HepG2 (cell line): ENCODE measurements around the gene C11orf24. TPM values are rescaled to one million over a fixed set of nuclear protein-coding genes. Genes with fewer than 3 reads are reported as not detected.

Experiments used
- ATAC-seq: fragments of 200-7000 bp; cut with Tn5 transposase; 3 replicates; pipeline ENCODE4 v1.9.1; 2020; ENCODE audit warnings: mild to moderate bottlenecking, moderate library complexity
- BruUV-seq: library from RNA; stranded (reverse); fragments of 400-500 nt; replicated peaks from 2 replicates; lab custom pipeline; 2021; lab: Mats Ljungman, UMichigan
- CTCF ChIA-PET: fragments of 300-600 bp; formaldehyde crosslinking; extraction: SDS; loops from one replicate; lab custom pipeline; 2021; ENCODE audit warnings: low total read pairs, inconsistent platforms, low intra/inter-chr PET ratio; lab: Yijun Ruan, JAX
- POLR2A ChIA-PET: fragments of 350-600 bp; sonication (Branson Sonifier 250); formaldehyde crosslinking; loops from one replicate; lab custom pipeline; 2020; ENCODE audit warnings: antibody characterized with exemption, inconsistent platforms; lab: Yijun Ruan, JAX
- DNase-seq: peaks from one replicate; pipeline ENCODE4 v3.0.0-alpha.2; 2015; ENCODE audit warnings: low spot score
- FAIRE-seq: peaks from 3 replicates; lab custom pipeline; 2011; peaks lifted over from hg19 to GRCh38; lab: Jason Lieb, UNC
- H2AFZ ChIP-seq: one replicate; pipeline ENCODE4 v1.6.1; 2011; ENCODE audit warnings: low read length, inconsistent platforms
- H3K27ac ChIP-seq: fragments of 300-600 bp; 3 replicates; pipeline ENCODE4 v1.8.0; 2011; ENCODE audit warnings: mixed run types, mild to moderate bottlenecking, mixed read lengths, low read length, inconsistent platforms; ENCODE audit not compliant: insufficient read depth; ENCODE audit errors: extremely low read length
- H3K27me3 ChIP-seq, 2 experiments: fragments of 200-600 bp in 1 of 2; 2 replicates in 1 of 2; 3 replicates in 1 of 2; pipeline versions ENCODE4 v1.6.0 to v1.8.0; 2011; ENCODE audit warnings: low read length in 2 of 2, mild to moderate bottlenecking in 2 of 2, moderate library complexity in 2 of 2, inconsistent platforms in 1 of 2; ENCODE audit not compliant: insufficient read depth in 2 of 2, control insufficient read depth in 1 of 2
- H3K36me3 ChIP-seq, 2 experiments: fragments of 200-600 bp in 1 of 2; replicated peaks in 1 of 2; 2 replicates in 1 of 2; 3 replicates in 1 of 2; pipeline versions ENCODE4 v1.5.1 to v1.8.0; 2011; ENCODE audit warnings: low read length in 2 of 2, inconsistent platforms in 1 of 2; ENCODE audit not compliant: insufficient read depth in 2 of 2, control insufficient read depth in 1 of 2
- H3K4me1 ChIP-seq: 2 replicates; pipeline ENCODE4 v1.5.1; 2012; ENCODE audit warnings: low read length, inconsistent platforms; ENCODE audit not compliant: insufficient read depth
- H3K4me2 ChIP-seq: 2 replicates; pipeline ENCODE4 v1.6.0; 2011; ENCODE audit warnings: low read depth, low read length, inconsistent platforms
- H3K4me3 ChIP-seq, 3 experiments: fragments of 200-600 bp in 1 of 3; sonication (generic), shearing (Covaris generic) in 1 of 3; replicated peaks in 1 of 3; 2 replicates each; pipeline ENCODE4 v1.5.1; 2011 to 2016; ENCODE audit warnings: low read length in 3 of 3, inconsistent platforms in 2 of 3, low read depth in 2 of 3, mild to moderate bottlenecking in 2 of 3, control low read depth in 1 of 3, mixed read lengths in 1 of 3; ENCODE audit not compliant: insufficient read depth in 1 of 3
- H3K79me2 ChIP-seq: one replicate; pipeline ENCODE4 v1.6.1; 2011; ENCODE audit warnings: low read length, inconsistent platforms; ENCODE audit not compliant: insufficient read depth
- H3K9ac ChIP-seq: 2 replicates; pipeline ENCODE4 v1.6.0; 2011; ENCODE audit warnings: mild to moderate bottlenecking, low read depth, low read length, inconsistent platforms; ENCODE audit not compliant: insufficient read depth
- H3K9me3 ChIP-seq: 2 replicates; pipeline ENCODE4 v1.5.1; 2012; ENCODE audit warnings: mild to moderate bottlenecking, low read length
- H4K20me1 ChIP-seq: 2 replicates; pipeline ENCODE4 v1.6.0; 2011; ENCODE audit warnings: inconsistent platforms, mild to moderate bottlenecking, low read length, moderate library complexity; ENCODE audit not compliant: insufficient read depth
- FOXJ3 ChIP-seq: sonication (generic); formaldehyde crosslinking; IDR thresholded peaks from 2 replicates; pipeline ENCODE4 v1.4.0; 2020; ENCODE audit warnings: missing genetic modification reagents, mild to moderate bottlenecking, borderline replicate concordance
- RBFOX2 ChIP-seq: fragments of 200-400 bp; formaldehyde crosslinking; IDR thresholded peaks from 2 replicates; pipeline ENCODE4 v1.6.1; 2017; ENCODE audit warnings: low read depth, mild to moderate bottlenecking, low read length
- RBM39 ChIP-seq: fragments of 200-400 bp; formaldehyde crosslinking; IDR thresholded peaks from one replicate; pipeline ENCODE4 v1.6.1; 2018; ENCODE audit warnings: antibody characterized with exemption, mild to moderate bottlenecking, low read depth, low read length; ENCODE audit not compliant: poor library complexity, severe bottlenecking
- TBL1XR1 ChIP-seq: fragments of 150-350 bp; IDR thresholded peaks from 2 replicates; pipeline ENCODE4 v1.6.1; 2014; ENCODE audit warnings: borderline replicate concordance, low read length; ENCODE audit not compliant: partially characterized antibody
- ZFP1 ChIP-seq: IDR thresholded peaks from 2 replicates; pipeline ENCODE4 v1.6.1; 2016
- ZNF225 ChIP-seq: sonication (generic); formaldehyde crosslinking; IDR thresholded peaks from 2 replicates; pipeline ENCODE4 v1.4.0; 2020; ENCODE audit warnings: mild to moderate bottlenecking, missing genetic modification reagents
- ZNF382 ChIP-seq: sonication (generic); formaldehyde crosslinking; IDR thresholded peaks from 2 replicates; pipeline ENCODE4 v1.5.0; 2020; ENCODE audit warnings: missing genetic modification reagents, mild to moderate bottlenecking, borderline replicate concordance
- ZNF670 ChIP-seq: sonication (generic); formaldehyde crosslinking; IDR thresholded peaks from 2 replicates; pipeline ENCODE4 v1.8.0; 2022; ENCODE audit warnings: mild to moderate bottlenecking, missing genetic modification reagents, borderline replicate concordance
- ZSCAN9 ChIP-seq: IDR thresholded peaks from 2 replicates; pipeline ENCODE4 v1.6.1; 2016; ENCODE audit warnings: borderline replicate concordance
- WGBS: methylation state at CpG from one replicate; pipeline ENCODE4 v1.1.6; 2017; ENCODE audit warnings: low lambda C conversion rate; 5-methylcytosine and 5-hydroxymethylcytosine counted together
- in situ Hi-C: cut with HindIII; loops from 2 replicates; pipeline ENCODE4 v1.10.0; 2017; ENCODE audit warnings: low pct_unique_long_range_greater_than_20kb; ENCODE audit not compliant: extremely low pct_ligation_motif_present
- intact Hi-C: fragments of 100-400 bp; cut with micrococcal nuclease; formaldehyde crosslinking; loops from one replicate; pipeline ENCODE4 v1.10.0; 2022; ENCODE audit not compliant: unreplicated experiment
- polyA plus RNA-seq, 8 experiments: library from polyadenylated mRNA; depleted of rRNA in 3 of 8; stranded (reverse) in 7 of 8; unstranded in 1 of 8; fragments of >200 nt; fragmentation: Illumina TruSeq in 4 of 8; extraction: Trizol in 4 of 8; gene quantifications; 2 replicates each; pipeline versions ENCODE4 v1.2.1 to v1.2.3, GENCODE V29; 2011 to 2016; ENCODE audit warnings: low read depth in 4 of 8, missing spikeins in 1 of 8, mixed read lengths in 1 of 8; ENCODE audit not compliant: insufficient read depth in 1 of 8
- total RNA-seq, 5 experiments: library from RNA; depleted of rRNA; stranded (reverse); fragments of >200 nt; fragmentation: Illumina TruSeq; extraction: Trizol; gene quantifications; 2 replicates each; pipeline ENCODE4 v1.2.3, GENCODE V29; 2016; ENCODE audit warnings: low read depth in 1 of 5
- TF ChIP-seq, protein P1 (sequence below): sonication (generic); formaldehyde crosslinking; IDR thresholded peaks from 2 replicates; pipeline ENCODE4 v1.4.0; 2020; ENCODE audit warnings: mild to moderate bottlenecking, missing genetic modification reagents
- TF ChIP-seq, protein P2 (sequence below): sonication (generic); formaldehyde crosslinking; IDR thresholded peaks from 2 replicates; pipeline ENCODE4 v1.8.0; 2022; ENCODE audit warnings: missing genetic modification reagents, mild to moderate bottlenecking, moderate library complexity, borderline replicate concordance
- TF ChIP-seq, protein P3 (sequence below): sonication (generic); formaldehyde crosslinking; IDR thresholded peaks from 2 replicates; pipeline ENCODE4 v1.4.0; 2020; ENCODE audit warnings: missing genetic modification reagents
- TF ChIP-seq, protein P4 (sequence below): sonication (generic); formaldehyde crosslinking; IDR thresholded peaks from 2 replicates; pipeline ENCODE4 v1.9.0; 2021; ENCODE audit warnings: missing genetic modification reagents, mild to moderate bottlenecking, borderline replicate concordance

The C11orf24 gene
- total and polyA plus RNA-seq, 2 of the 13 experiments (the other 11 are each of a cell fraction or from before 2014, with no cell fraction given) = 52.9 to 55.5 TPM

DNA sequence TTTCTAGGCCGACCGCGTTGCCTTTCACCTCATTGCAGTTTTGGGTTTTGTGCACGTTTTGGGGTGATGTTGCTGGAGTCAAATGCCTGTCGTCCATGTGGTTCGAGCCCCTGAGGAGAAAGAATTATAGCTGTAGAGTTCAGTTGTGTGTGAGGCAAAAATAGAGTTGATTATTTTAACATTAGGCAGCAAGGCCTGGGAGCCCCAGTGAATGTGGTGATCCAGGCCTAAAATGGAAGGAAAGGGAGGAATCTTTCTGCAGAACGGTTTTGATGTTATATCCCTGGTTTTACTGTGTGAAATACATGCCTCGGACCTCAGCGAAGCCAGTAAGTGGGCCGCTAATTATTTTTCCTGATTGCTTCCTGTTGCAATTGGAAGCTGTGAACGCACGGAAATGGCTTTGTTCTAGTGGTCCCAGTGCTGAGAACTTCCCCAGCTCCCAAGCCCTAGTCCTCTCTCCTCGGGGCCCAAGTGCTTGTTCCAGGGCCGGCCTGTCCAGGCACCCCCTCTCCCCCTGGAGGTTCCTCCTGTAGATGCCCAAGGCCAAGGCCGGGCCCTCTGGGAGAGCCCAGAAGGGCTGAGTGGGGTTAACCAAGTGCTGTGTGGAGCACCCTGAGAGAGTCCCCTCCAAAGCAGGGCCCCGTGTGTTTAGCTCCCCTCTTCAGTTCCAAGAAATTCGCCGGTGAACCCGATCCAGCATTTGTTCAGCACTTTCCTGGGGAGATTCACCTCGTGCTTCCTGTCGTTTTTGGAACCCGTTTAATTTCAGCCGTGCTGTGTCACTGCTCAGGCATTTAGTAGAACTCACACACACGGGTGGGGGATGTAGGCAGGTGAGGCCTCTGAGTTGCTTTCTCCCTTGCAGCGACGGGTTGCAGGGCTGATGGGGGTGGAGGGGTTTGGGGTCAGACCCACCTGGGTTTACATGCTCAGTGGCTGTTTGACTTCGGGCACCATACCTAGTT lies 42.7 kb upstream of the C11orf24 start:
- ChIA-PET CTCF (no interaction called here), POLR2A (interaction anchor here (0.7 to 5.9 kb wide), 16 partner anchors 11 to 146 kb away, joined by 3 to 209 read pairs (median 8); partner anchors contain the start of genes C11orf24 and PPP6R3)
- no peaks in the 10 kb centered on the region; a peak in 1 of 5 replicates for H3K27me3 ChIP-seq
- DNase-seq (no peak), ATAC-seq (peak; percentile 11), FAIRE-seq (no peak)
- intact Hi-C loops = loop anchor here (2.0 to 5.0 kb wide), 4 partner anchors 14 to 58 kb away; no protein-coding TSS in a partner anchor
- H3K4me2 ChIP-seq = peak overlapping the region; percentile 86
- H3K9me3 ChIP-seq = no peaks in the 10 kb centered on the region
- peak overlapping the region; percentile 96 for H3K9ac ChIP-seq
- peak overlapping the region; percentile 89 to 98 (median 95) for H3K4me3 ChIP-seq
- peaks cover 67% of the 10 kb centered on the region for H3K4me1 ChIP-seq
- peaks cover 64% of the 10 kb centered on the region for H3K79me2 ChIP-seq
- BruUV-seq = TSS peak; percentile 95
- WGBS = 0% methylated on average over 20 of the region's 27 CpGs
- H3K36me3 ChIP-seq = peaks cover 0 to under 1% of the 10 kb centered on the region in 2 experiments; a peak in 2 of 5 replicates
- in situ Hi-C loops = loop anchor here (5.0 kb wide), 1 partner anchor 68 kb away; no protein-coding TSS in a partner anchor
- H4K20me1 ChIP-seq = peaks cover 39% of the 10 kb centered on the region
- no peak overlapping the region for H2AFZ ChIP-seq
- H3K27ac ChIP-seq = peak overlapping the region; percentile 91
- TF ChIP-seq ZNF382 (CRISPR knock-in tag) (no peak), ZNF225 (CRISPR knock-in tag) (0 out of 2 replicates have a peak, but pooled peaks have one; percentile 4), ZFP1 (CRISPR knock-in tag) (no peak), ZNF670 (0 out of 2 replicates have a peak, but pooled peaks have one; percentile 40), RBM39 (peak; percentile 42), ZSCAN9 (CRISPR knock-in tag) (no peak), TBL1XR1 (no peak), RBFOX2 (peak; percentile 51), FOXJ3 (CRISPR knock-in tag) (no peak)
- TF ChIP-seq, protein P1, sequence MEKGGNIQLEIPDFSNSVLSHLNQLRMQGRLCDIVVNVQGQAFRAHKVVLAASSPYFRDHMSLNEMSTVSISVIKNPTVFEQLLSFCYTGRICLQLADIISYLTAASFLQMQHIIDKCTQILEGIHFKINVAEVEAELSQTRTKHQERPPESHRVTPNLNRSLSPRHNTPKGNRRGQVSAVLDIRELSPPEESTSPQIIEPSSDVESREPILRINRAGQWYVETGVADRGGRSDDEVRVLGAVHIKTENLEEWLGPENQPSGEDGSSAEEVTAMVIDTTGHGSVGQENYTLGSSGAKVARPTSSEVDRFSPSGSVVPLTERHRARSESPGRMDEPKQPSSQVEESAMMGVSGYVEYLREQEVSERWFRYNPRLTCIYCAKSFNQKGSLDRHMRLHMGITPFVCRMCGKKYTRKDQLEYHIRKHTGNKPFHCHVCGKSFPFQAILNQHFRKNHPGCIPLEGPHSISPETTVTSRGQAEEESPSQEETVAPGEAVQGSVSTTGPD (CRISPR knock-in tag) = no peak
- TF ChIP-seq, protein P2, sequence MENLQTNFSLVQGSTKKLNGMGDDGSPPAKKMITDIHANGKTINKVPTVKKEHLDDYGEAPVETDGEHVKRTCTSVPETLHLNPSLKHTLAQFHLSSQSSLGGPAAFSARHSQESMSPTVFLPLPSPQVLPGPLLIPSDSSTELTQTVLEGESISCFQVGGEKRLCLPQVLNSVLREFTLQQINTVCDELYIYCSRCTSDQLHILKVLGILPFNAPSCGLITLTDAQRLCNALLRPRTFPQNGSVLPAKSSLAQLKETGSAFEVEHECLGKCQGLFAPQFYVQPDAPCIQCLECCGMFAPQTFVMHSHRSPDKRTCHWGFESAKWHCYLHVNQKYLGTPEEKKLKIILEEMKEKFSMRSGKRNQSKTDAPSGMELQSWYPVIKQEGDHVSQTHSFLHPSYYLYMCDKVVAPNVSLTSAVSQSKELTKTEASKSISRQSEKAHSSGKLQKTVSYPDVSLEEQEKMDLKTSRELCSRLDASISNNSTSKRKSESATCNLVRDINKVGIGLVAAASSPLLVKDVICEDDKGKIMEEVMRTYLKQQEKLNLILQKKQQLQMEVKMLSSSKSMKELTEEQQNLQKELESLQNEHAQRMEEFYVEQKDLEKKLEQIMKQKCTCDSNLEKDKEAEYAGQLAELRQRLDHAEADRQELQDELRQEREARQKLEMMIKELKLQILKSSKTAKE (CRISPR knock-in tag) = 0 out of 2 replicates have a peak, but pooled peaks have one; percentile 8
- TF ChIP-seq, protein P3, sequence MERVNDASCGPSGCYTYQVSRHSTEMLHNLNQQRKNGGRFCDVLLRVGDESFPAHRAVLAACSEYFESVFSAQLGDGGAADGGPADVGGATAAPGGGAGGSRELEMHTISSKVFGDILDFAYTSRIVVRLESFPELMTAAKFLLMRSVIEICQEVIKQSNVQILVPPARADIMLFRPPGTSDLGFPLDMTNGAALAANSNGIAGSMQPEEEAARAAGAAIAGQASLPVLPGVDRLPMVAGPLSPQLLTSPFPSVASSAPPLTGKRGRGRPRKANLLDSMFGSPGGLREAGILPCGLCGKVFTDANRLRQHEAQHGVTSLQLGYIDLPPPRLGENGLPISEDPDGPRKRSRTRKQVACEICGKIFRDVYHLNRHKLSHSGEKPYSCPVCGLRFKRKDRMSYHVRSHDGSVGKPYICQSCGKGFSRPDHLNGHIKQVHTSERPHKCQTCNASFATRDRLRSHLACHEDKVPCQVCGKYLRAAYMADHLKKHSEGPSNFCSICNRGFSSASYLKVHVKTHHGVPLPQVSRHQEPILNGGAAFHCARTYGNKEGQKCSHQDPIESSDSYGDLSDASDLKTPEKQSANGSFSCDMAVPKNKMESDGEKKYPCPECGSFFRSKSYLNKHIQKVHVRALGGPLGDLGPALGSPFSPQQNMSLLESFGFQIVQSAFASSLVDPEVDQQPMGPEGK (CRISPR knock-in tag) = no peak
- TF ChIP-seq, protein P4, sequence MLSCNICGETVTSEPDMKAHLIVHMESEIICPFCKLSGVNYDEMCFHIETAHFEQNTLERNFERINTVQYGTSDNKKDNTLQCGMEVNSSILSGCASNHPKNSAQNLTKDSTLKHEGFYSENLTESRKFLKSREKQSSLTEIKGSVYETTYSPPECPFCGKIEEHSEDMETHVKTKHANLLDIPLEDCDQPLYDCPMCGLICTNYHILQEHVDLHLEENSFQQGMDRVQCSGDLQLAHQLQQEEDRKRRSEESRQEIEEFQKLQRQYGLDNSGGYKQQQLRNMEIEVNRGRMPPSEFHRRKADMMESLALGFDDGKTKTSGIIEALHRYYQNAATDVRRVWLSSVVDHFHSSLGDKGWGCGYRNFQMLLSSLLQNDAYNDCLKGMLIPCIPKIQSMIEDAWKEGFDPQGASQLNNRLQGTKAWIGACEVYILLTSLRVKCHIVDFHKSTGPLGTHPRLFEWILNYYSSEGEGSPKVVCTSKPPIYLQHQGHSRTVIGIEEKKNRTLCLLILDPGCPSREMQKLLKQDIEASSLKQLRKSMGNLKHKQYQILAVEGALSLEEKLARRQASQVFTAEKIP (CRISPR knock-in tag) = no peak
